ENCODE data around the gene LRRC4C.

The LRRC4C gene

DNA sequence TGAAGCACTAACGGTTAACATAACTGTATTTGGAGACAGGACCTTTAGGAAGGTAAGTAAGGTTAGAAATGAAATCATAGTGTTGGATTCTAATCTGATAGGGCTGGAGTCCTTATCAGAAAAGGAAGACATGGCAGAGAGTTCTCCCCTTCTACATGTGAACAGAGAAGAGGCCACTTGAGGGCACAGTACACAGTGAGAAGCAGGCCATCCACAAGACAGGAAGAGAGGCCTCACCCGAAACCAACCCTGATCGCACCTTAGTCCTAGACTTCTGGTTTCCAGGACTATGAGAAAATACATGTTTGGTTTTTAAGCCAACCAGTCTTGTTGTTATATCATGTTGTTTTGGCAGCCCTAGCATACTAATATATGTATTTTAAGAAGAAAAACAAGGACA is 170.0 kb downstream of the LRRC4C start:
- no peak overlapping the region for H3K4me3 ChIP-seq (ENCODE audit: low read depth, low read length)
- TF ChIP-seq, protein P1, sequence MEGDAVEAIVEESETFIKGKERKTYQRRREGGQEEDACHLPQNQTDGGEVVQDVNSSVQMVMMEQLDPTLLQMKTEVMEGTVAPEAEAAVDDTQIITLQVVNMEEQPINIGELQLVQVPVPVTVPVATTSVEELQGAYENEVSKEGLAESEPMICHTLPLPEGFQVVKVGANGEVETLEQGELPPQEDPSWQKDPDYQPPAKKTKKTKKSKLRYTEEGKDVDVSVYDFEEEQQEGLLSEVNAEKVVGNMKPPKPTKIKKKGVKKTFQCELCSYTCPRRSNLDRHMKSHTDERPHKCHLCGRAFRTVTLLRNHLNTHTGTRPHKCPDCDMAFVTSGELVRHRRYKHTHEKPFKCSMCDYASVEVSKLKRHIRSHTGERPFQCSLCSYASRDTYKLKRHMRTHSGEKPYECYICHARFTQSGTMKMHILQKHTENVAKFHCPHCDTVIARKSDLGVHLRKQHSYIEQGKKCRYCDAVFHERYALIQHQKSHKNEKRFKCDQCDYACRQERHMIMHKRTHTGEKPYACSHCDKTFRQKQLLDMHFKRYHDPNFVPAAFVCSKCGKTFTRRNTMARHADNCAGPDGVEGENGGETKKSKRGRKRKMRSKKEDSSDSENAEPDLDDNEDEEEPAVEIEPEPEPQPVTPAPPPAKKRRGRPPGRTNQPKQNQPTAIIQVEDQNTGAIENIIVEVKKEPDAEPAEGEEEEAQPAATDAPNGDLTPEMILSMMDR (IDR thresholded peaks at IDR 0.05; ENCODE audit: low read depth, low read length), result no peak

DNA sequence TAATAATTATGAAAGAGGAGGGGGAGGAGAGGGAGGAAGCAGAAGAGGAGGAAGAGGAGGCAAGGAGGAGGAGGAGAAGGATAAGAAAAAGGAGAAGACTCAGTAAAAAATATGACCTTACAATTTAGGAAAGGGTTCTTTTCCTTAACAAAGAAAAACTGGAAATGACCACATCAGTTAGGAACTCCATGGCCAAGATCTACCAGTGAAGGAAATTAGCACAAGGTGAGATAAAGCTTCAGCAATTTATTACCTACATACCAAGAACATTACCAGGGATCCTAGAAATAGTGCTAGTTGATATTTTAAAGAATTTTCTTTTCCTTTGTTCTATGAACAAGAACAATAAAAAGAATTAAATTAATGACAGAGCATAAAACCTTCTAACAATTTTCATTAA is 172.7 kb downstream of the LRRC4C start:
- TF ChIP-seq, protein P1 (IDR thresholded peaks at IDR 0.05; ENCODE audit: low read depth, low read length), result no peak

DNA sequence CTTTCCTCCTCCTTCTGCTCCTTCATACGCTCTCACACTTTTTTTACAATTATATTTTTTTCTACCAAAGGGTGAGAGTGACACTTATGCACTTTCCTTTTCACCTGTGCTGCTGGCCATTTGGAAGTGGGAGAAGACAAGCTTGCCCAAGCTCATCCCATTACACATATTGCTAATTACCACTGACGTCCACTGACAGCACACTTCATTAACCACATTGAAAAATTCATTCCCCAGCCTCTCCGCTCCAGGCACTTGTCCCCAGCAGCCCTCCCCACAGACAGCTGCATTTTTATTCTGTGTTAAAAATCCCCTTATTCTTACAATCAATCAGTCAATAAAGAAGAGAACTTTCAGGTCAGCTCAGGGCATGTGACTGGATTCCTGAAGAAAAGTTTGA is 175.1 kb downstream of the LRRC4C start:
- TF ChIP-seq, protein P1 (IDR thresholded peaks at IDR 0.05; ENCODE audit: low read depth, low read length), result no peak
- no peak overlapping the region for H3K4me3 ChIP-seq (ENCODE audit: low read depth, low read length)

More for the DNA sequence above, 172.7 kb downstream of the LRRC4C start:
- no peak overlapping the region for H3K4me3 ChIP-seq (ENCODE audit: low read depth, low read length)

DNA sequence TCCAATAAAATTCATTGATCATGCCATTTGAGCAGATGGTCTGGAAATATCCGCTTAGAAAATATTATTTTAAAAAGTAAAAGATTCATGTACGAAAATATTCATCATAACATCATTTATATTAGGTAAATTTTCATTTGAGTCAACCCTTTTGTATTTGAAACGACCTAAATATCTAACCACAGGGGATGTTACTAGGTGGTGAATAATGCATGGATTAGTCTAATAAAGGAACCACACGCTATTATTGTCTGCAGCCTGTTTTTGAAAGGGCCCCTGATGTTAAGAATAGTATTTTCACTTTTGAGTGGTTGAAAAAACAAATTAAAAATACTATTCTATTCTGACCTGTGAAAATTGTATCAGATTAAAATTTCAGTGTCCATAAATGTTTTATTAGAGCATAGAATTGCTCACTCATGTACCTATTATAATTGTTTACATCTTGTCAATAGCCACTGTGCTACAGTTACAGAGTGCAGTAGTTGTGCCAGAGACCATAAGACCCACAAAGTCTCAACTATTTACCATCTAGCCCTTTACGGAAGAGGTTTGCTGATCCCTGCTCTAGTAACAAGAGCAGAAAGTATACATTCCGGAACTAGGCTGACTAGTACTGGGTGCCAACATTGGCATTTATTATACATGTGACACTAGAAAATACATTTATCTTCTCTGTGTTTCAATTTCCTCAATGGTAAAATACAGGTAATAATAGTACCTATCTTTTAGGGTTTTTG is 176.1 kb downstream of the LRRC4C start:
- no peak overlapping the region for H3K4me3 ChIP-seq (ENCODE audit: low read depth, low read length)
- TF ChIP-seq, protein P1 (IDR thresholded peaks at IDR 0.05; ENCODE audit: low read depth, low read length), result no peak

DNA sequence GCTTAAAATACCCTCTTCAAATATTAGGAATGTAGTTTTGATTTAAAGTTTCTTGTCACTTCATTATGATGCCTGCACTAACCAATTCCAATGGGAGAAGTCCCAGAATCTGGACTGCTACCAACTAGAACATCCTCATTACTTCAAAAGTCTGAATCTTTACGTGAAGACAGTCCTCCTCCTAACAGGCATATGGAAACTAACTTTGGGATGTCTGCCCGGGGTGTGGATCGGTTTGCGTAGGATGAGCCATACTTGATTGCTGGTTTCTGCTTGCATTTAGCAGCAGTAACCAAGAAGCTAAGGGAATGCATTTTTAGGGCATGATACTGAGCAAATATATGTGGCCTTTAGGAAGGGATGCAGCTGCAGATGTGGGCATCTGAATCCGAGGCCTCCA is 177.1 kb downstream of the LRRC4C start:
- no peak overlapping the region for H3K4me3 ChIP-seq (ENCODE audit: low read depth, low read length)
- TF ChIP-seq, protein P1 (IDR thresholded peaks at IDR 0.05; ENCODE audit: low read depth, low read length), result no peak

DNA sequence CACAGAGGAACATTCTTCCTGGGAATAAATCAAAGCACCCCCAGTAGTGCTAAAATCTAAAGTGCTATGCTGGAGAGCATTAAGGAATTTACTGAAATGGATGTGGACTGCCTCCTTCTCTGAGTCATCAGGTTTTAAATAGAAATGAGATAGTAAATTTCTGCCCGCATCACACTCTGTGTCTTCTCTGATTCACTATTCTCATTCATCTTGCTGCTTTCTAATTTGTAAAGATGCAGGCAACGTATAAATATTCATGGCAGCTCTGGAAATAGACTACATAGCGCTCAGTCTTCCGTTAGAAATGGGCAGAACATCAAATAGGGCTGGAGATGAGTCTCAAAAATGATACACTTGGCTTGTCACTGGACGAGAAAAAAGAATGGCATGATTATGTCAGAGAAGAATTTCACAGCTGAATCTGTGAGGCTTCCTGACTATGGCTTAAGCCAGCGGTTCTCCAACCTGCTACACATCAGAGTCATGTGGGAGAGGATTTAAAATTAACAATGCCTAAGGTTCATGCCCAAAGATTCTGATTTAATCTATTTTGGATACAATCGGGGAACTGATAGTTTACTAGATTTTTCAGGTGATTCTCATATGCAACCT is 178.2 kb downstream of the LRRC4C start:
- TF ChIP-seq, protein P1 (IDR thresholded peaks at IDR 0.05; ENCODE audit: low read depth, low read length), result no peak
- no peak overlapping the region for H3K4me3 ChIP-seq (ENCODE audit: low read depth, low read length)

DNA sequence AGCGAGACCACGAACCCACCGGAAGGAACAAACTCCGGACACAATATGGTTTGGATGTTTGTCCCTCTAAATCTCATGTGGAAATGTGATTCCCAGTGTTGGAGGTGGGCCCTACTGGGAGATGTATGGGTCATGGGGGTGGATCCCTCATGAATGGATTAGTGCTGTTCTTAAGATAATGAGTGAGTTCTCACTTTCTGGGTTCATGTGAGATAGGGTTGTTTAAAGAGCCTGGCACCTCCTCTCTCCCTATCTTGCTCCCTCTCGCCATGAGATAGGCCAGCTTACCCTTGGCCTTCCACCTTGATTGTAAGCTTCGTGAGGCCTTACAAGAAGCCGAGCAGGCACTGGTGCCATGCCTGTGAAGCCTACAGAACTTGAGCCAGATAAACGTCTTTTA is 184.6 kb downstream of the LRRC4C start:
- H3K4me3 ChIP-seq (ENCODE audit: low read depth, low read length), result no peak overlapping the region

More for the DNA sequence above, 184.6 kb downstream of the LRRC4C start:
- TF ChIP-seq, protein P1 (IDR thresholded peaks at IDR 0.05; ENCODE audit: low read depth, low read length), result no peak

Measured in WI38 (cell line).